HEK293 (cell line): ENCODE results near the gene SYPL2.

ENCODE experiments used
- CTCF ChIP-seq: fragments of 450-650 bp; formaldehyde crosslinking; IDR thresholded peaks from 2 replicates; pipeline ENCODE4 v1.5.1; 2016; ENCODE audit warnings: missing biosample characterization, missing genetic modification characterization
- GLIS2 ChIP-seq: fragments of 450-650 bp; formaldehyde crosslinking; IDR thresholded peaks from 2 replicates; pipeline ENCODE4 v1.5.1; 2016; ENCODE audit warnings: missing biosample characterization, missing genetic modification characterization
- HOXA7 ChIP-seq: sonication (generic); formaldehyde crosslinking; IDR thresholded peaks from 2 replicates; pipeline ENCODE4 v1.8.1; 2022; ENCODE audit warnings: missing genetic modification reagents, borderline replicate concordance
- RBAK ChIP-seq: fragments of 450-650 bp; formaldehyde crosslinking; IDR thresholded peaks from 2 replicates; pipeline ENCODE4 v1.5.1; 2016; ENCODE audit warnings: missing biosample characterization, missing genetic modification characterization
- TCF7L2 ChIP-seq: IDR thresholded peaks from 2 replicates; pipeline ENCODE4 v1.6.1; 2011; ENCODE audit warnings: low read depth, mild to moderate bottlenecking, inconsistent platforms, low read length, moderate library complexity, borderline replicate concordance
- YY1 ChIP-seq: fragments of 450-650 bp; formaldehyde crosslinking; IDR thresholded peaks from 2 replicates; pipeline ENCODE4 v1.5.1; 2018; ENCODE audit warnings: missing biosample characterization, missing genetic modification characterization
- ZBTB21 ChIP-seq: fragments of 450-650 bp; formaldehyde crosslinking; IDR thresholded peaks from 2 replicates; pipeline ENCODE4 v1.5.1; 2017; ENCODE audit warnings: missing biosample characterization, missing genetic modification characterization
- ZBTB44 ChIP-seq: fragments of 450-650 bp; IDR thresholded peaks from 2 replicates; pipeline ENCODE4 v1.5.1; 2018; ENCODE audit warnings: missing biosample characterization, mild to moderate bottlenecking, missing genetic modification characterization
- ZNF121 ChIP-seq: fragments of 450-650 bp; formaldehyde crosslinking; IDR thresholded peaks from 2 replicates; pipeline ENCODE4 v1.5.1; 2016; ENCODE audit warnings: missing biosample characterization, missing genetic modification characterization
- ZNF140 ChIP-seq: fragments of 450-650 bp; formaldehyde crosslinking; IDR thresholded peaks from 2 replicates; pipeline ENCODE4 v1.5.1; 2016; ENCODE audit warnings: missing biosample characterization, missing genetic modification characterization
- ZNF677 ChIP-seq: fragments of 450-650 bp; IDR thresholded peaks from 2 replicates; pipeline ENCODE4 v1.5.0; 2018; ENCODE audit warnings: missing biosample characterization, mild to moderate bottlenecking, missing genetic modification characterization, moderate library complexity
- ZNF776 ChIP-seq: fragments of 450-650 bp; formaldehyde crosslinking; IDR thresholded peaks from 2 replicates; pipeline ENCODE4 v1.5.0; 2017; ENCODE audit warnings: missing biosample characterization, missing genetic modification characterization, borderline replicate concordance
- ZSCAN5A ChIP-seq: fragments of 450-650 bp; formaldehyde crosslinking; IDR thresholded peaks from 2 replicates; pipeline ENCODE4 v1.5.1; 2016; ENCODE audit warnings: missing biosample characterization, missing genetic modification characterization

- TF ChIP-seq ZBTB21 (tag by site-specific recombination): no peak
- no peak for TF ChIP-seq RBAK (tag by site-specific recombination)
- TF ChIP-seq ZNF776 (tag by site-specific recombination): no peak
- no peak for TF ChIP-seq TCF7L2
- no peak for TF ChIP-seq GLIS2 (tag by site-specific recombination)
- no peak for TF ChIP-seq ZBTB44 (tag by site-specific recombination)
- TF ChIP-seq CTCF: no peak
- TF ChIP-seq ZSCAN5A (tag by site-specific recombination): no peak
- no peak for TF ChIP-seq ZNF140
- TF ChIP-seq YY1 (tag by site-specific recombination): no peak
- no peak for TF ChIP-seq ZNF121
- TF ChIP-seq HOXA7 (CRISPR knock-in tag): no peak
- no peak for TF ChIP-seq ZNF677 (tag by site-specific recombination)
These were observed 258 bp upstream of the SYPL2 start for GRCh38 chr1:109466125-109466451.
